ENCODE data around the gene CFAP65. TPM values are rescaled to one million over a fixed set of nuclear protein-coding genes. Genes with fewer than 3 reads are reported as not detected.

Gene CFAP65
- total and polyA plus RNA-seq, 9 of the 15 experiments (the other 6 are each of a cell fraction or from before 2014, with no cell fraction given): not detected

DNA sequence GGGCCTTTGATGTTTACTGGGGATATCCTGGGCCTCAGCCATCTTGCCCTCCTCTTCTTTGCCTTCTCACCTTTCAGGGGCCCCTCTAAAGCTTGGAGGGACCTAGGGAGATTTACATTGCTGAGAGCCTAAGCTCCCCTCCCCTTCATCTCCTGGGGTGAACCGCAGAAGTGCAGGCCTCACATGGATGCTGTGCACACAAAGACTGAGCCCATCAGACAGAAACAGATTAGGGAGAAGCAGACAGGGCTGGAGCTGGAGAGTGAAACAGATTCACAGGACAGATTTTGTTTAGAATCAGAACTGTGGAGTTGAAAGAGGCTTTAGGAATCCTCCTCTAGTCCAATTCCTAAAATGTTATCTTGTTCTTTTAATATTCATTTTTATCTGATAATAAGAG is 85.3 kb downstream of the CFAP65 start:
- no peaks in the 10 kb centered on the region for H4K20me1 ChIP-seq (replicated peaks; ENCODE audit: control insufficient read depth, insufficient read depth, low read length)
- POLR2A ChIA-PET: no interaction called here
- H3K27me3 ChIP-seq (ENCODE audit: control insufficient read depth in 2 of 2, insufficient read depth in 2 of 2, low read length in 2 of 2): peaks cover 3 to 28% of the 10 kb centered on the region in 2 experiments; a peak in 4 of 5 replicates
- CTCF ChIA-PET (ENCODE audit: low intra/inter-chr PET ratio): no interaction called here
- TF ChIP-seq ZNF76 (CRISPR knock-in tag; IDR thresholded peaks at IDR 0.05; ENCODE audit: borderline replicate concordance) (no peak), EGR1 (conservative IDR thresholded peaks at IDR 0.05) (no peak)
- H3K4me1 ChIP-seq (replicated peaks in 1 of 2; ENCODE audit: control insufficient read depth in 2 of 2, insufficient read depth in 2 of 2, low read length in 2 of 2): peaks cover 0 to 28% of the 10 kb centered on the region in 2 experiments; a peak in 2 of 5 replicates
- no peaks in the 10 kb centered on the region for H3K36me3 ChIP-seq (ENCODE audit: control insufficient read depth, insufficient read depth, low read length)
- no peaks in the 10 kb centered on the region for H3K79me2 ChIP-seq (ENCODE audit: control insufficient read depth, insufficient read depth, low read length)
- BruUV-seq (replicated peaks): no TSS peak
- no peak overlapping the region for H3K27ac ChIP-seq (ENCODE audit: extremely low read depth, low read depth, low read length)
- H3K4me2 ChIP-seq (ENCODE audit: insufficient read depth, low read length): no peak overlapping the region
- in situ Hi-C loops (cut with MboI): no loop called here
- no peak for FAIRE-seq
- H3K4me3 ChIP-seq: no peak overlapping the region
- no peak for DNase-seq (ENCODE audit: extremely low read depth in 1 of 4, low spot score in 3 of 4)
- H3K9me1 ChIP-seq (ENCODE audit: control insufficient read depth, insufficient read depth, low read length): no peaks in the 10 kb centered on the region
- ATAC-seq: no peak
- no CpG with 5 or more reads among the region's 1 CpG for WGBS (ENCODE audit: insufficient coverage, low coverage, missing lambda C conversion rate)
- intact Hi-C loops (cut with micrococcal nuclease): no loop called here
- no peaks in the 10 kb centered on the region for H3K9me3 ChIP-seq (replicated peaks; ENCODE audit: control insufficient read depth, insufficient read depth, low read depth, low read length)
- H2AFZ ChIP-seq (ENCODE audit: low read depth, low read length): no peak overlapping the region
- no peak overlapping the region for H3K9ac ChIP-seq (ENCODE audit: insufficient read depth in 1 of 2, low read depth in 2 of 2, low read length in 2 of 2)

GRCh38 chr2:218954541-218955300 is 86.6 kb downstream of the CFAP65 start:
- H3K27me3 ChIP-seq (ENCODE audit: control insufficient read depth in 2 of 2, insufficient read depth in 2 of 2, low read length in 2 of 2): peaks cover 0 to 27% of the 10 kb centered on the region in 2 experiments; a peak in 3 of 5 replicates
- H3K4me3 ChIP-seq: no peak overlapping the region
- no peaks in the 10 kb centered on the region for H3K9me1 ChIP-seq (ENCODE audit: control insufficient read depth, insufficient read depth, low read length)
- H2AFZ ChIP-seq (ENCODE audit: low read depth, low read length): no peak overlapping the region
- CTCF ChIA-PET (ENCODE audit: low intra/inter-chr PET ratio): no interaction called here
- H3K9ac ChIP-seq (ENCODE audit: insufficient read depth in 1 of 2, low read depth in 2 of 2, low read length in 2 of 2): no peak overlapping the region
- ATAC-seq (no peak), DNase-seq (ENCODE audit: extremely low read depth in 1 of 4, low spot score in 3 of 4) (no peak), FAIRE-seq (no peak)
- 2% methylated on average over 8 of the region's 8 CpGs for WGBS (ENCODE audit: insufficient coverage, low coverage, missing lambda C conversion rate)
- no peaks in the 10 kb centered on the region for H4K20me1 ChIP-seq (replicated peaks; ENCODE audit: control insufficient read depth, insufficient read depth, low read length)
- H3K4me2 ChIP-seq (ENCODE audit: insufficient read depth, low read length): no peak overlapping the region
- TF ChIP-seq RAD21 (CRISPR knock-in tag; conservative IDR thresholded peaks at IDR 0.05 in 1 of 2, IDR thresholded peaks at IDR 0.05 in 1 of 2): no peak
- TF ChIP-seq, protein P1, sequence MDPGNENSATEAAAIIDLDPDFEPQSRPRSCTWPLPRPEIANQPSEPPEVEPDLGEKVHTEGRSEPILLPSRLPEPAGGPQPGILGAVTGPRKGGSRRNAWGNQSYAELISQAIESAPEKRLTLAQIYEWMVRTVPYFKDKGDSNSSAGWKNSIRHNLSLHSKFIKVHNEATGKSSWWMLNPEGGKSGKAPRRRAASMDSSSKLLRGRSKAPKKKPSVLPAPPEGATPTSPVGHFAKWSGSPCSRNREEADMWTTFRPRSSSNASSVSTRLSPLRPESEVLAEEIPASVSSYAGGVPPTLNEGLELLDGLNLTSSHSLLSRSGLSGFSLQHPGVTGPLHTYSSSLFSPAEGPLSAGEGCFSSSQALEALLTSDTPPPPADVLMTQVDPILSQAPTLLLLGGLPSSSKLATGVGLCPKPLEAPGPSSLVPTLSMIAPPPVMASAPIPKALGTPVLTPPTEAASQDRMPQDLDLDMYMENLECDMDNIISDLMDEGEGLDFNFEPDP (CRISPR knock-in tag; IDR thresholded peaks at IDR 0.05): no peak
- H3K9me3 ChIP-seq (replicated peaks; ENCODE audit: control insufficient read depth, insufficient read depth, low read depth, low read length): no peaks in the 10 kb centered on the region
- H3K27ac ChIP-seq (ENCODE audit: extremely low read depth, low read depth, low read length): no peak overlapping the region
- intact Hi-C loops (cut with micrococcal nuclease) (no loop called here), in situ Hi-C loops (cut with MboI) (no loop called here)
- H3K36me3 ChIP-seq (ENCODE audit: control insufficient read depth, insufficient read depth, low read length): no peaks in the 10 kb centered on the region
- POLR2A ChIA-PET: interaction anchor here (0.7 to 0.8 kb wide), 2 partner anchors 21 to 229 kb away, joined by 3 to 4 read pairs; no protein-coding TSS in a partner anchor
- no peaks in the 10 kb centered on the region for H3K79me2 ChIP-seq (ENCODE audit: control insufficient read depth, insufficient read depth, low read length)
- H3K4me1 ChIP-seq (replicated peaks in 1 of 2; ENCODE audit: control insufficient read depth in 2 of 2, insufficient read depth in 2 of 2, low read length in 2 of 2): peaks cover 0 to 15% of the 10 kb centered on the region in 2 experiments; a peak in 2 of 5 replicates
- BruUV-seq (replicated peaks): no TSS peak

Data from K562 (cell line).